RWPE2 (cell line): ENCODE data around the gene ENDOV.

ENCODE experiments used
- ATAC-seq: fragments of 200-7000 bp; cut with Tn5 transposase; 3 replicates; pipeline ENCODE4 v1.9.1; 2021; ENCODE audit warnings: low read depth
- DNase-seq: peaks from one replicate; pipeline ENCODE4 v3.0.0-alpha.2; 2020; ENCODE audit warnings: low spot score
- H3K27ac ChIP-seq: fragments of 450-650 bp; 2 replicates; pipeline ENCODE4 v1.5.1; 2017; ENCODE audit warnings: mild to moderate bottlenecking; ENCODE audit not compliant: poor library complexity, severe bottlenecking
- H3K27me3 ChIP-seq: fragments of 250-450 bp; sonication (Bioruptor Pico); 2 replicates; pipeline ENCODE4 v1.5.1; 2021; ENCODE audit warnings: mild to moderate bottlenecking, moderate library complexity; ENCODE audit not compliant: insufficient read depth, poor library complexity, severe bottlenecking
- H3K36me3 ChIP-seq: fragments of 250-450 bp; sonication (Bioruptor Pico); 2 replicates; pipeline ENCODE4 v1.5.1; 2020; ENCODE audit warnings: low read depth, mild to moderate bottlenecking, moderate library complexity
- H3K4me1 ChIP-seq: fragments of 250-450 bp; sonication (Bioruptor Pico); 2 replicates; pipeline ENCODE4 v1.5.1; 2021; ENCODE audit warnings: mild to moderate bottlenecking, moderate library complexity; ENCODE audit not compliant: insufficient read depth, poor library complexity, severe bottlenecking
- H3K4me3 ChIP-seq: fragments of 250-450 bp; sonication (Bioruptor Pico); 2 replicates; pipeline ENCODE4 v1.5.1; 2021; ENCODE audit warnings: mild to moderate bottlenecking, moderate library complexity; ENCODE audit not compliant: severe bottlenecking
- H3K9me3 ChIP-seq: fragments of 250-450 bp; sonication (Bioruptor Pico); 2 replicates; pipeline ENCODE4 v1.5.1; 2021; ENCODE audit warnings: mild to moderate bottlenecking, moderate library complexity; ENCODE audit not compliant: severe bottlenecking
- CTCF ChIP-seq: fragments of 450-650 bp; IDR thresholded peaks from one replicate; pipeline ENCODE4 v1.5.1; 2017; ENCODE audit warnings: mild to moderate bottlenecking, moderate library complexity; ENCODE audit not compliant: poor library complexity, severe bottlenecking

The ENDOV gene

GRCh38 chr17:80446645-80447405 lies 31.9 kb downstream of the ENDOV start:
- no peaks in the 10 kb centered on the region for H3K27me3 ChIP-seq
- no peak overlapping the region for H3K4me3 ChIP-seq
- H3K9me3 ChIP-seq = no peaks in the 10 kb centered on the region
- no peaks in the 10 kb centered on the region for H3K4me1 ChIP-seq
- H3K36me3 ChIP-seq = no peaks in the 10 kb centered on the region
- no peak overlapping the region for H3K27ac ChIP-seq
- DNase-seq (no peak), ATAC-seq (no peak)
- no peak for TF ChIP-seq CTCF

DNA sequence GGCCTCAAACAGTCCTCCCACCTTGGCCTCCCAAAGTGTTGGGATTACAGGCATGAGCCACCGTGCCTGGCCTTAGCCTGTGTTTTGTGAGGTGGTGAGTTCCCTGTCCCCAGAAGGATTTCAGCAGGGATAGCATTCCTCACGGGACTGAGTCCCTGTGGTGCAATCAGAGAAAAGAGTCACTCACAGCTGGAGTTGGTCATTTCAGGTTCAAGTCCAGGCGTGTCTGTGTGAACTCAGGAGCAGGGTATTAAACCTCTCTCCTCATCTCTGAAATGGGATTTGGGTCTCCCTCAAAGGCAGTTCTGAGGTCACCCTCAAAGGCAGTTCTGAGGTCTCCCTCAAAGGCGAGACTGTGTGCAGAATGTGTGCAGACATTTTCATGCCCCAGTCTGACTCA lies 32.8 kb downstream of the ENDOV start:
- Histone ChIP-seq H3K4me1 (no peaks in the 10 kb centered on the region), H3K27me3 (no peaks in the 10 kb centered on the region), H3K27ac (no peak overlapping the region), H3K36me3 (no peaks in the 10 kb centered on the region), H3K4me3 (no peak overlapping the region), H3K9me3 (no peaks in the 10 kb centered on the region)
- 0 out of 3 replicates have a peak, but pooled peaks have one; percentile 15 for ATAC-seq
- TF ChIP-seq CTCF = no peak
- no peak for DNase-seq

DNA sequence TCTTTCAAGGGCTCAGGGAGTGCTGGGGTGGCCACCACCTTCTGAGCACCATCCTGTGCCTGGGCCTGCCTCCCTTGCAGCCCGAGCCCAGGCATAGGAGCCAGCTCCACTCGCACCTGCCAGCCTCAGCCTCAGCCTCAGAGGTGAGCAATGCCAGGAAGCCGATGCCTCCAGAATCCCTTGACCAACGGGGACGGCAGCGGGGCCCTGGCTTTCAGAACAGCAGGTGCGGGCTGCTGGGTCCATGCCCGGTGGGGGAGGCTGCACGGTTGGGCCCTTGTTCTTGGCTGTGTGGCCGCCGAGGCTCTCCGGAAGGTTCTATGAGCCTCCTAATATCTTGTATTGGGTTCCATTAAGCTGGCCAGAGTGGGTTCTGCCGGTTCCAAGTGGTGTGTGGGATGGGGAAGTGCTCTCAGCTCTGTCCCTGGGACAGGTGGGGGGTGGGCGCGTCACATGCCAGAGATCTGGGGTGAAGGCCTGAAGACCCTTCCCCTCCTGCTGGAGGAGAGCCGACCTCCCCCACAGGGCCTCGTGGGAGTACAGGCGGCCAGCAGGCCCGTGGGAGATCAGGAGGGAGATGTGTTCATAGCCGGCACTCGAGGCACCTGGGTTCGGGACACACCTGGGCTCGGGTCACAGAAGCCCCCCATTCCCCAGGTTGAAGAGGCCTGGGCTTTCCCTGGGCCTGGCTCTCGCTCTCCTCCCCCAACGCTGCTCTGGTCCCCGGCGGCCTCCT lies 34.4 kb downstream of the ENDOV start:
- H3K27ac ChIP-seq = no peak overlapping the region

GRCh38 chr17:80449930-80450576 lies 35.1 kb downstream of the ENDOV start:
- DNase-seq (no peak), ATAC-seq (no peak)
- H3K27ac ChIP-seq = no peak overlapping the region
- H3K9me3 ChIP-seq = no peaks in the 10 kb centered on the region
- no peaks in the 10 kb centered on the region for H3K36me3 ChIP-seq
- no peaks in the 10 kb centered on the region for H3K27me3 ChIP-seq
- no peak for TF ChIP-seq CTCF
- no peak overlapping the region for H3K4me3 ChIP-seq
- H3K4me1 ChIP-seq = peaks cover 4% of the 10 kb centered on the region

More for the DNA sequence above, 34.4 kb downstream of the ENDOV start:
- Histone ChIP-seq H3K4me1 (peaks cover 4% of the 10 kb centered on the region), H3K36me3 (no peaks in the 10 kb centered on the region), H3K4me3 (no peak overlapping the region), H3K9me3 (no peaks in the 10 kb centered on the region), H3K27me3 (no peaks in the 10 kb centered on the region)
- DNase-seq (no peak), ATAC-seq (no peak)
- TF ChIP-seq CTCF = no peak
